CD4-positive, alpha-beta T cell (primary cell): ENCODE data around the gene PTPRS. TPM values are rescaled to one million over a fixed set of nuclear protein-coding genes. Genes with fewer than 3 reads are reported as not detected.
"Not testable (repeated sequence)": the region's sequence is repeated elsewhere in the genome, so short reads cannot be mapped to it uniquely, and the experiment has no call there.

ENCODE experiments used
- ATAC-seq: fragments of 200-7000 bp; cut with Tn5 transposase; one replicate; pipeline ENCODE4 v1.10.0; 2022; ENCODE audit warnings: mild to moderate bottlenecking; ENCODE audit not compliant: poor library complexity
- CTCF ChIA-PET: fragments of 350-600 bp; sonication (Branson Sonifier 250); formaldehyde crosslinking; loops from one replicate; lab custom pipeline; 2021; ENCODE audit warnings: antibody characterized with exemption, inconsistent platforms; lab: Charles Lee
- POLR2A ChIA-PET: fragments of 350-600 bp; sonication (Branson Sonifier 250); formaldehyde crosslinking; loops from one replicate; lab custom pipeline; 2021; ENCODE audit warnings: antibody characterized with exemption, inconsistent platforms; lab: Charles Lee
- DNase-seq, 14 experiments: peaks; one replicate each; pipeline ENCODE4 v3.0.0-alpha.2; 2013 to 2020; ENCODE audit warnings: mixed read lengths in 2 of 14
- H3K27ac ChIP-seq, 2 donors: one replicate each; pipeline versions ENCODE4 v1.5.1 to v1.7.0; 2013; ENCODE audit warnings: low read length in 2 of 2, low read depth in 1 of 2, mild to moderate bottlenecking in 1 of 2
- H3K27me3 ChIP-seq, 2 experiments: 1 replicate in 1 of 2; 2 replicates in 1 of 2; pipeline versions ENCODE4 v1.6.1 to v1.7.0; 2013; ENCODE audit warnings: low read length in 2 of 2, control low read depth in 1 of 2, mild to moderate bottlenecking in 1 of 2, moderate library complexity in 1 of 2; ENCODE audit not compliant: insufficient read depth in 2 of 2, control insufficient read depth in 1 of 2
- H3K36me3 ChIP-seq: one replicate; pipeline ENCODE4 v1.6.1; 2013; ENCODE audit warnings: low read length, control low read depth; ENCODE audit not compliant: insufficient read depth
- H3K4me1 ChIP-seq: one replicate; pipeline ENCODE4 v1.6.1; 2013; ENCODE audit warnings: low read length, control low read depth; ENCODE audit not compliant: insufficient read depth
- H3K4me3 ChIP-seq: one replicate; pipeline ENCODE4 v1.5.1; 2013; ENCODE audit warnings: mild to moderate bottlenecking, low read length, moderate library complexity
- H3K9me3 ChIP-seq, 2 experiments: 1 replicate in 1 of 2; 2 replicates in 1 of 2; pipeline versions ENCODE4 v1.6.1 to v1.7.0; 2013; ENCODE audit warnings: low read length in 2 of 2, mild to moderate bottlenecking in 2 of 2, control low read depth in 1 of 2, moderate library complexity in 1 of 2; ENCODE audit not compliant: control insufficient read depth in 1 of 2, insufficient read depth in 1 of 2
- H3K27ac Mint-ChIP-seq: one replicate; pipeline ENCODE4 v1.8.0; 2020; ENCODE audit warnings: mixed read lengths
- H3K27me3 Mint-ChIP-seq: one replicate; pipeline ENCODE4 v1.8.0; 2021; ENCODE audit warnings: mixed read lengths
- H3K36me3 Mint-ChIP-seq: one replicate; pipeline ENCODE4 v1.8.0; 2021; ENCODE audit warnings: low read depth, mixed read lengths
- H3K4me1 Mint-ChIP-seq: one replicate; pipeline ENCODE4 v1.8.0; 2021; ENCODE audit warnings: low read depth, mixed read lengths
- H3K4me3 Mint-ChIP-seq: one replicate; pipeline ENCODE4 v1.8.0; 2020; ENCODE audit warnings: mild to moderate bottlenecking, mixed read lengths
- H3K9me3 Mint-ChIP-seq: one replicate; pipeline ENCODE4 v1.8.0; 2020; ENCODE audit warnings: mixed read lengths
- CTCF ChIP-seq: fragments of 200-600 bp; IDR thresholded peaks from one replicate; pipeline ENCODE4 v1.8.0; 2022; ENCODE audit warnings: antibody characterized with exemption, mild to moderate bottlenecking
- intact Hi-C, 2 experiments: fragments of 100-400 bp; cut with DNase I in 1 of 2; cut with micrococcal nuclease in 1 of 2; formaldehyde crosslinking; loops; one replicate each; pipeline versions ENCODE4 v1.15.1 to v1.9.0; 2023 to 2025; cut with DNase I, micrococcal nuclease
- total RNA-seq, 174 experiments: library from RNA in 2 of 174; stranded (reverse) in 2 of 174; gene quantifications; one replicate each; pipeline ENCODE4 v1.2.3 and lab custom pipeline; 2021 to 2026

PTPRS gene
- total RNA-seq, 2 experiments from 2014 or later: 5.3 to 6.3 TPM

GRCh38 chr19:5329141-5329540 is 11.5 kb downstream of the PTPRS start:
- Histone ChIP-seq H3K27me3 (peaks cover 10 to 20% of the 10 kb centered on the region in 2 experiments), H3K4me1 (no peaks in the 10 kb centered on the region), H3K4me3 (no peak overlapping the region), H3K27ac (no peak overlapping the region), H3K36me3 (no peaks in the 10 kb centered on the region), H3K9me3 (peaks cover 6 to 32% of the 10 kb centered on the region in 2 experiments)
- Mint-ChIP-seq H3K36me3 (no peaks in the 10 kb centered on the region), H3K9me3 (no peaks in the 10 kb centered on the region), H3K4me3 (no peak overlapping the region), H3K27ac (no peak overlapping the region), H3K4me1 (no peaks in the 10 kb centered on the region), H3K27me3 (peaks cover 36% of the 10 kb centered on the region)
- no peak for TF ChIP-seq CTCF
- no peak for DNase-seq
- ChIA-PET CTCF (no interaction called here), POLR2A (no interaction called here)
- intact Hi-C loops: no loop called here
- ATAC-seq: no peak

GRCh38 chr19:5328407-5328806 is 12.2 kb downstream of the PTPRS start:
- Histone ChIP-seq H3K27me3 (peaks cover 4 to 16% of the 10 kb centered on the region in 2 experiments), H3K9me3 (peaks cover 6 to 33% of the 10 kb centered on the region in 2 experiments)
- H3K27ac ChIP-seq, H3K36me3 ChIP-seq, H3K36me3 Mint-ChIP-seq, H3K4me1 ChIP-seq, H3K4me1 Mint-ChIP-seq, POLR2A ChIA-PET, H3K4me3 Mint-ChIP-seq, H3K27ac Mint-ChIP-seq, CTCF ChIA-PET, H3K4me3 ChIP-seq, H3K9me3 Mint-ChIP-seq, intact Hi-C loops, DNase-seq, ATAC-seq: not testable (repeated sequence)
- H3K27me3 Mint-ChIP-seq: peaks cover 34% of the 10 kb centered on the region

- ChIA-PET POLR2A (no interaction called here), CTCF (no interaction called here)
- H3K4me1 Mint-ChIP-seq: no peaks in the 10 kb centered on the region
- no peak for ATAC-seq
- no peak overlapping the region for H3K27ac ChIP-seq
- peaks cover 3% of the 10 kb centered on the region for H3K4me1 ChIP-seq
- no peak overlapping the region for H3K4me3 Mint-ChIP-seq
- no peak overlapping the region for H3K27ac Mint-ChIP-seq
- TF ChIP-seq CTCF: no peak
- peaks cover 6 to 39% of the 10 kb centered on the region in 2 experiments for H3K9me3 ChIP-seq
- H3K4me3 ChIP-seq: no peak overlapping the region
- no peaks in the 10 kb centered on the region for H3K9me3 Mint-ChIP-seq
- peaks cover 7 to 21% of the 10 kb centered on the region in 2 experiments for H3K27me3 ChIP-seq
- DNase-seq: no peak
- H3K27me3 Mint-ChIP-seq: peaks cover 41% of the 10 kb centered on the region
- H3K36me3 Mint-ChIP-seq: no peaks in the 10 kb centered on the region
- intact Hi-C loops: no loop called here
- H3K36me3 ChIP-seq: no peaks in the 10 kb centered on the region
Measured at GRCh38 chr19:5326986-5327623, 13.5 kb downstream of the PTPRS start.

- DNase-seq (no peak), ATAC-seq (no peak)
- CTCF ChIA-PET: no interaction called here
- H3K4me3 ChIP-seq: no peak overlapping the region
- intact Hi-C loops: no loop called here
- no peaks in the 10 kb centered on the region for H3K36me3 ChIP-seq
- no peak for TF ChIP-seq CTCF
- no peak overlapping the region for H3K27ac ChIP-seq
- Mint-ChIP-seq H3K4me1 (no peaks in the 10 kb centered on the region), H3K4me3 (no peak overlapping the region), H3K36me3 (no peaks in the 10 kb centered on the region), H3K27me3 (peaks cover 39% of the 10 kb centered on the region), H3K27ac (no peak overlapping the region), H3K9me3 (no peaks in the 10 kb centered on the region)
- peaks cover 6 to 43% of the 10 kb centered on the region in 2 experiments for H3K9me3 ChIP-seq
- POLR2A ChIA-PET: no interaction called here
- H3K4me1 ChIP-seq: peaks cover 7% of the 10 kb centered on the region
- peaks cover 12 to 26% of the 10 kb centered on the region in 2 experiments for H3K27me3 ChIP-seq
Measured at GRCh38 chr19:5326545-5326944, 14.1 kb downstream of the PTPRS start.
